OCI-LY3 (cell line): ENCODE measurements around the gene CTNNA1.

Experiments
- H2AFZ ChIP-seq: fragments of 200-600, 300-600 bp; shearing (Covaris generic); 2 replicates; pipeline ENCODE4 v1.6.0; 2014; ENCODE audit warnings: antibody characterized with exemption, low read depth, low read length
- H3K27ac ChIP-seq: fragments of 200-600, 300-600 bp; sonication (generic); 2 replicates; pipeline ENCODE4 v1.5.1; 2014; ENCODE audit warnings: mild to moderate bottlenecking, low read length, moderate library complexity, mixed read lengths
- H3K27me3 ChIP-seq: fragments of 200-600, 300-600 bp; sonication (generic); 2 replicates; pipeline ENCODE4 v1.6.1; 2014; ENCODE audit warnings: low read depth, low read length, mixed read lengths
- H3K36me3 ChIP-seq: fragments of 200-600, 300-600 bp; sonication (generic); replicated peaks from 2 replicates; pipeline ENCODE3; 2014; ENCODE audit warnings: low read depth, low read length, mixed read lengths
- H3K4me1 ChIP-seq: fragments of 300-600, 200-600 bp; sonication (generic); 2 replicates; pipeline ENCODE4 v1.6.1; 2014; ENCODE audit warnings: low read length, mixed read lengths
- H3K4me2 ChIP-seq: fragments of 200-600, 300-600 bp; sonication (generic); 2 replicates; pipeline ENCODE4 v1.6.1; 2014; ENCODE audit warnings: low read length, mixed read lengths
- H3K4me3 ChIP-seq: fragments of 300-600, 200-600 bp; sonication (generic); 2 replicates; pipeline ENCODE4 v1.5.1; 2014; ENCODE audit warnings: antibody characterized with exemption, mild to moderate bottlenecking, low read length, moderate library complexity
- H3K79me2 ChIP-seq: fragments of 300-600, 200-600 bp; shearing (Covaris generic); 2 replicates; pipeline ENCODE4 v1.6.1; 2014; ENCODE audit warnings: mild to moderate bottlenecking, low read length, mixed read lengths
- H3K9ac ChIP-seq: fragments of 300-600, 200-600 bp; shearing (Covaris generic); 2 replicates; pipeline ENCODE4 v1.6.0; 2014; ENCODE audit warnings: mild to moderate bottlenecking, low read length, moderate library complexity
- H3K9me3 ChIP-seq: fragments of 200-600, 300-600 bp; shearing (Covaris generic); 2 replicates; pipeline ENCODE4 v1.6.1; 2014; ENCODE audit warnings: low read length, mixed read lengths; ENCODE audit not compliant: insufficient read depth
- H4K20me1 ChIP-seq: fragments of 200-600, 300-600 bp; sonication (generic); 2 replicates; pipeline ENCODE4 v1.6.1; 2016; ENCODE audit warnings: low read length, mixed read lengths; ENCODE audit not compliant: insufficient read depth
- CTCF ChIP-seq: fragments of 200-600, 300-600 bp; sonication (generic); IDR thresholded peaks from 2 replicates; pipeline ENCODE4 v1.5.1; 2014; ENCODE audit warnings: antibody characterized with exemption, low read length, low read depth
- EZH2phosphoT487 ChIP-seq: fragments of 200-600 bp; shearing (Covaris generic); IDR thresholded peaks from 2 replicates; pipeline ENCODE4 v1.6.1; 2018; ENCODE audit warnings: antibody characterized with exemption, mixed run types, low read depth

Gene CTNNA1

DNA sequence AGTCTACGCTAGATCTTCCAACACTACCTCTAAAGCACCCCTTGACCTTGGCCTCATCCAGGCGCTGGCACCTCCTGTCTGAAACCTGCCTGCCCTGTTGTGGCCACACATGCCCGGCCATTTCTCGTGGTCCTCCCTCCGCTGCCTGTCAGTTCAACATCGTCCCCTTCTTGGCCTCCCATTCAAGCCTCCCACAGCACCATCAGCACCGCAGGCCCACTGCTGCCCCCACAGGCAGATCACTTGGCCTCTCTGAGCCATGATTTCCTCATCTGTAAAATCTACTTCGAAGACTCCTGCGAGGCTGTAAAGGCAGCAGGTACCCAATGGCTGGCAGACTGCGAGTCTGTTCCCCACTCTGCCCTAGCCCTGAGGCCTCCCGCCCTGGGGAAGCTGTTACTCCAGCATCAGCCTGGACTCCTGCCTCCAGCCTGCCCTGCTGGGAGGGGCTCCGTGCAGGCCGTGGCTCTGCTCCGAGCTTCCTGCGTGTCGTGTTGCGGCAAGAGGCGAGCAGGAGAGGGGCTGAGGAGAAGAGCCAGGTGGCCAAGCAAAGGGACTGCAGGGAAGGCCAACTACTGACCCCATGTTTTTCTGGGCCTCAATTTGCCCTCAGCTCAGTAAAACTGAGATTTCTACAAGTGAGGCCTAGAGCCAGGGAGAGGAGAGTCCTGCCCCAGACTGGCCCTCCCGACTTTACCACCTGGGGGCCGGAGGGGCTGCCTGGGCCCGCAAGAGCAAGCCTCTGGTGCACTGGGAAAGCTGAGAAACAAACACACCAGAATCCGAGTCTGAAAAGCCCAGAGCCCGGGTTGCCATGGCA, 192.4 kb downstream of the CTNNA1 start:
- no peaks in the 10 kb centered on the region for H3K36me3 ChIP-seq
- TF ChIP-seq CTCF (no peak), EZH2phosphoT487 (no peak)
- no peaks in the 10 kb centered on the region for H3K27me3 ChIP-seq
- no peak overlapping the region for H3K27ac ChIP-seq
- H3K4me1 ChIP-seq = no peaks in the 10 kb centered on the region
- no peaks in the 10 kb centered on the region for H3K79me2 ChIP-seq
- no peak overlapping the region for H3K4me2 ChIP-seq
- H3K4me3 ChIP-seq = no peak overlapping the region
- H3K9ac ChIP-seq = no peak overlapping the region
- no peaks in the 10 kb centered on the region for H4K20me1 ChIP-seq
- H3K9me3 ChIP-seq = no peaks in the 10 kb centered on the region
- no peak overlapping the region for H2AFZ ChIP-seq

- H3K4me2 ChIP-seq = no peak overlapping the region
- H3K79me2 ChIP-seq = no peaks in the 10 kb centered on the region
- H3K9ac ChIP-seq = no peak overlapping the region
- H3K27me3 ChIP-seq = no peaks in the 10 kb centered on the region
- H3K27ac ChIP-seq = no peak overlapping the region
- TF ChIP-seq CTCF (no peak), EZH2phosphoT487 (no peak)
- no peak overlapping the region for H2AFZ ChIP-seq
- no peaks in the 10 kb centered on the region for H3K9me3 ChIP-seq
- no peaks in the 10 kb centered on the region for H3K36me3 ChIP-seq
- no peaks in the 10 kb centered on the region for H3K4me1 ChIP-seq
- no peak overlapping the region for H3K4me3 ChIP-seq
- no peaks in the 10 kb centered on the region for H4K20me1 ChIP-seq
Observed at GRCh38 chr5:138946241-138946623, 193.0 kb downstream of the CTNNA1 start.

DNA sequence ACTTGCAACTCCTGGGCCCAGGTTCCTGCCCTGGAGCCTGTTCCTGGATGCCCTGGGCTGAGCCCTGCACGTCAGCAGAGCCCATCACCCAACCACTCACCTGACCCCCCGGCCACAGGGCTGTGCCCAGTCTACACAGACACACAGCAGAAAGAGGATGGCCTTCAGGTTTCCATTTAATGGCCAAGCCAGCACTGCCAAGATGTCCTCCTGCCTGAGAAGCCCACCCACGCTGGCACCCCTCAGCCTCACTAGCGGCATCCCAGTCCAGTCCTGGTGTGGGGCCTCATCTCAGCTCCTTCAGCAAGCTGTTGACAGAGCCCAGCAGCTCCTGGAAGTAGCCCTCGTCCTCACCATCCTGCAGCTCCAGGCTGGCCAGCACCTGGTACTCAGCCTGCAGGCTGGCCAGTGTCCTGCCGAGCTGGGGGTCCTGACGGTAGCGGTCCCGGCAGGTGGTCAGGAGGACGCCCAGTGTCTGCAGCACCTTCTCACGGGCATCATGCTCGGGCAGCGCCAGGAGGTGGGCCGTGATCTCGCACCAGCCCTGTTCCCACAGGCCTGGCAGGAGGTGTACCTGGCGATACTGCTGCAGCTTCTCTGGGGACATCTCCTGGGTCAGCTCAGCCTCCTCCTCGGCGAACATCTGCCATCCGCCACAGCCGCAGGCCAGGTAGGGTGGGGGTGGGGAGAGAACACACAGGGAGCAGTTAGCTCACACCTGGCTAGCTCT, 193.8 kb downstream of the CTNNA1 start:
- H3K27ac ChIP-seq = no peak overlapping the region
- TF ChIP-seq CTCF = no peak
- no peak for TF ChIP-seq EZH2phosphoT487

GRCh38 chr5:138947780-138948179, 194.6 kb downstream of the CTNNA1 start:
- Histone ChIP-seq H3K36me3 (no peaks in the 10 kb centered on the region), H3K4me1 (no peaks in the 10 kb centered on the region), H3K4me3 (no peak overlapping the region), H3K79me2 (no peaks in the 10 kb centered on the region), H3K27me3 (no peaks in the 10 kb centered on the region), H3K27ac (no peak overlapping the region), H2AFZ (no peak overlapping the region), H3K9ac (no peak overlapping the region), H3K4me2 (no peak overlapping the region), H4K20me1 (no peaks in the 10 kb centered on the region), H3K9me3 (no peaks in the 10 kb centered on the region)
- TF ChIP-seq CTCF (no peak), EZH2phosphoT487 (no peak)

More for the DNA sequence above, 193.8 kb downstream of the CTNNA1 start:
- Histone ChIP-seq H3K27me3 (no peaks in the 10 kb centered on the region), H3K9me3 (no peaks in the 10 kb centered on the region), H3K36me3 (no peaks in the 10 kb centered on the region), H4K20me1 (no peaks in the 10 kb centered on the region), H3K9ac (no peak overlapping the region), H3K4me3 (no peak overlapping the region), H3K4me2 (no peak overlapping the region), H2AFZ (no peak overlapping the region), H3K79me2 (no peaks in the 10 kb centered on the region), H3K4me1 (no peaks in the 10 kb centered on the region)
